ENCODE data around the gene SLCO4A1. TPM values are rescaled to one million over a fixed set of nuclear protein-coding genes. Genes with fewer than 3 reads are reported as not detected.

SLCO4A1 gene
- total and polyA plus RNA-seq, 2 of the 4 experiments (the other 2 are of a cell fraction): 0.72 to 1.1 TPM

- Histone ChIP-seq H2AK5ac (ENCODE audit: low read depth, low read length) (no peak overlapping the region), H2AK9ac (replicated peaks; ENCODE audit: low read depth, low read length, poor library complexity) (no peak overlapping the region), H3K23ac (ENCODE audit: low read depth, low read length) (no peak overlapping the region), H3K79me1 (ENCODE audit: low read depth in 1 of 2, low read length in 2 of 2) (no peaks in the 10 kb centered on the region), H3K4ac (ENCODE audit: low read depth, low read length) (no peak overlapping the region), H4K91ac (ENCODE audit: insufficient read depth, low read depth, low read length) (no peak overlapping the region), H3K27me3 (ENCODE audit: control insufficient read depth, insufficient read depth, low read length) (peaks cover 4% of the 10 kb centered on the region; the same call in 1 of the 2 replicates), H3K9ac (ENCODE audit: low read depth, low read length) (no peak overlapping the region), H3K4me2 (ENCODE audit: low read depth, low read length) (no peak overlapping the region), H4K20me1 (ENCODE audit: insufficient read depth, low read length) (no peaks in the 10 kb centered on the region), H2AFZ (replicated peaks; ENCODE audit: low read length, poor library complexity) (no peak overlapping the region), H3K4me1 (ENCODE audit: control insufficient read depth, insufficient read depth, low read length) (peaks cover 14% of the 10 kb centered on the region), H3K4me3 (ENCODE audit: insufficient read depth, low read depth, low read length) (no peak overlapping the region), H3K9me3 (ENCODE audit: control insufficient read depth, insufficient read depth, low read length) (no peaks in the 10 kb centered on the region), H3K14ac (replicated peaks; ENCODE audit: low read depth, low read length) (no peak overlapping the region), H3K27ac (ENCODE audit: insufficient read depth, low read length) (no peak overlapping the region), H3K36me3 (ENCODE audit: control insufficient read depth, insufficient read depth, low read length) (no peaks in the 10 kb centered on the region), H2BK20ac (ENCODE audit: low read depth, low read length) (no peak overlapping the region), H4K5ac (ENCODE audit: low read depth, low read length) (no peak overlapping the region), H2BK120ac (ENCODE audit: low read depth, low read length) (no peak overlapping the region), H3K56ac (ENCODE audit: extremely low read depth, insufficient read depth, low read length) (no peak overlapping the region), H3K18ac (ENCODE audit: low read depth, low read length) (no peak overlapping the region), H4K8ac (ENCODE audit: low read depth in 2 of 2, low read length in 2 of 2) (no peak overlapping the region), H3K9me1 (ENCODE audit: insufficient read depth, low read length) (peaks cover 8% of the 10 kb centered on the region; the same call in 1 of the 2 replicates), H2BK15ac (ENCODE audit: low read depth, low read length) (no peak overlapping the region), H2BK5ac (ENCODE audit: low read depth, low read length, poor library complexity, severe bottlenecking) (no peak overlapping the region)
- no peak for TF ChIP-seq MAFK (IDR thresholded peaks at IDR 0.05; ENCODE audit: low read depth, low read length)
- TF ChIP-seq, protein P1, sequence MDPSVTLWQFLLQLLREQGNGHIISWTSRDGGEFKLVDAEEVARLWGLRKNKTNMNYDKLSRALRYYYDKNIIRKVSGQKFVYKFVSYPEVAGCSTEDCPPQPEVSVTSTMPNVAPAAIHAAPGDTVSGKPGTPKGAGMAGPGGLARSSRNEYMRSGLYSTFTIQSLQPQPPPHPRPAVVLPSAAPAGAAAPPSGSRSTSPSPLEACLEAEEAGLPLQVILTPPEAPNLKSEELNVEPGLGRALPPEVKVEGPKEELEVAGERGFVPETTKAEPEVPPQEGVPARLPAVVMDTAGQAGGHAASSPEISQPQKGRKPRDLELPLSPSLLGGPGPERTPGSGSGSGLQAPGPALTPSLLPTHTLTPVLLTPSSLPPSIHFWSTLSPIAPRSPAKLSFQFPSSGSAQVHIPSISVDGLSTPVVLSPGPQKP (IDR thresholded peaks at IDR 0.05; ENCODE audit: borderline replicate concordance, low read depth, low read length): no peak
- no peak for TF ChIP-seq RAD21 (IDR thresholded peaks at IDR 0.05; ENCODE audit: low read length)
- no peak for TF ChIP-seq RCOR1 (IDR thresholded peaks at IDR 0.05; ENCODE audit: insufficient replicate concordance, low read length)
- TF ChIP-seq USF2 (IDR thresholded peaks at IDR 0.05; ENCODE audit: low read depth, low read length): no peak
- TF ChIP-seq SMC3 (IDR thresholded peaks at IDR 0.05; ENCODE audit: low read depth, low read length): no peak
- TF ChIP-seq NFE2L2 (IDR thresholded peaks at IDR 0.05; ENCODE audit: low read depth, low read length): no peak
- in situ Hi-C loops (cut with MboI; ENCODE audit: low sequenced_read_pairs) (no loop called here), intact Hi-C loops (cut with micrococcal nuclease) (no loop called here), dilution Hi-C loops (cut with HindIII; ENCODE audit: low sequenced_read_pairs, unreplicated experiment) (no loop called here)
- no TSS peak for BruUV-seq (replicated peaks)
- POLR2A ChIA-PET (ENCODE audit: unreplicated experiment): no interaction called here
- CTCF ChIA-PET: interaction anchor here (1.0 kb wide), 1 partner anchor 9 kb away, joined by 3 read pairs; no protein-coding TSS in a partner anchor
- no peak for ATAC-seq (ENCODE audit: low read depth)
- DNase-seq: no peak
- 76% methylated on average over 5 of the region's 20 CpGs; no CpG with 5 or more reads in 1 of the 2 experiments for WGBS, 2 experiments (ENCODE audit: extremely low coverage in 2 of 2, insufficient read length in 1 of 2)
Measured at GRCh38 chr20:62625921-62626547, 16.3 kb upstream of the SLCO4A1 start.

All from IMR-90 (cell line).